Progenitor cell of endocrine pancreas (in vitro differentiated cells): ENCODE measurements around the gene KCNAB2. TPM values are rescaled to one million over a fixed set of nuclear protein-coding genes. Genes with fewer than 3 reads are reported as not detected.

Experiments
- DNase-seq: peaks from one replicate; pipeline ENCODE4 v3.0.0; 2021; ENCODE audit warnings: low spot score; ENCODE audit not compliant: unreplicated experiment
- H3K27ac Mint-ChIP-seq: 2 replicates; pipeline ENCODE4 v1.8.0; 2021; ENCODE audit warnings: mild to moderate bottlenecking, moderate library complexity, mixed read lengths
- H3K27me3 Mint-ChIP-seq: 2 replicates; pipeline ENCODE4 v1.8.0; 2021; ENCODE audit warnings: mixed read lengths
- H3K36me3 Mint-ChIP-seq: 2 replicates; pipeline ENCODE4 v1.8.0; 2022; ENCODE audit warnings: mixed read lengths; ENCODE audit not compliant: insufficient read depth
- H3K4me1 Mint-ChIP-seq: 2 replicates; pipeline ENCODE4 v1.8.0; 2021; ENCODE audit warnings: low read depth, mixed read lengths
- H3K4me3 Mint-ChIP-seq: 2 replicates; pipeline ENCODE4 v1.8.0; 2021; ENCODE audit warnings: low read depth, mild to moderate bottlenecking, moderate library complexity, mixed read lengths
- H3K9me3 Mint-ChIP-seq: 2 replicates; pipeline ENCODE4 v1.8.0; 2021; ENCODE audit warnings: low read depth, mixed read lengths
- CTCF ChIP-seq: fragments of 200-600 bp; sonication (generic); IDR thresholded peaks from one replicate; pipeline ENCODE4 v1.5.0; 2021; ENCODE audit warnings: antibody characterized with exemption, mild to moderate bottlenecking; ENCODE audit not compliant: unreplicated experiment
- total RNA-seq: library from RNA; stranded (reverse); gene quantifications from 2 replicates; pipeline ENCODE4 v1.2.1, GENCODE V29; 2021

KCNAB2 gene
- total RNA-seq, 1 donor from 2014 or later: 6.9 TPM

GRCh38 chr1:6126028-6126427, 80.3 kb downstream of the KCNAB2 start:
- Mint-ChIP-seq H3K9me3 (no peaks in the 10 kb centered on the region), H3K27me3 (peaks cover 13% of the 10 kb centered on the region), H3K4me1 (no peaks in the 10 kb centered on the region), H3K27ac (no peak overlapping the region), H3K4me3 (no peak overlapping the region), H3K36me3 (no peaks in the 10 kb centered on the region)
- DNase-seq: no peak
- TF ChIP-seq CTCF: no peak

DNA sequence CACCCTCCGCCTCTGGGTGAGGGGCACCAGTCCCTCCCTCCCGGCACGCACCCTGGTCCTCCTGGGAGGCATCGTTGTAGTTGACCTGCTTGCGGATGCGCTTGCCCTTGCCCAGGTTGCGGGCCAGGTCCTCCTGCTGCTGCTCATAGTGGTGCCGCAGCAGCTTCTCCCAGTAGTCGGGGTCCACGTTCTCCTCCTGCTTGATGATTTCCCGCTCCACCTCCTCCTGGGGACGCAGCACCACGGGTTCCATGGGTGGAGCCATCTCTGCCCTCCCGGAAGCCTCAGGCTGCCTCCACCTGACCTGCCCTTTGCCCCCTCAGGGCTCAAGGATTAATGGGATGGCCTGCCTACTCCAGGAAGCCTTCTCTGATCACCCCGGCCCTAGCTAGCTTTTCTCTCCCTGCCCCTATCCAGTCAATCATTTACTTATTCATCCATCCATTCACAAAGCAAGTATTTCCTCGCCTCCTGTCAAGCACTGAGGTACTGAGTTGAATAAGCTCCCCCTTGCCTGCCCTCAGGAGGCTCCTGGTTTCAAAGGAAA, 80.9 kb downstream of the KCNAB2 start:
- H3K27me3 Mint-ChIP-seq: peaks cover 13% of the 10 kb centered on the region
- H3K4me3 Mint-ChIP-seq: no peak overlapping the region
- no peak overlapping the region for H3K27ac Mint-ChIP-seq
- no peaks in the 10 kb centered on the region for H3K4me1 Mint-ChIP-seq
- no peak for TF ChIP-seq CTCF
- H3K36me3 Mint-ChIP-seq: no peaks in the 10 kb centered on the region
- no peaks in the 10 kb centered on the region for H3K9me3 Mint-ChIP-seq
- no peak for DNase-seq

DNA sequence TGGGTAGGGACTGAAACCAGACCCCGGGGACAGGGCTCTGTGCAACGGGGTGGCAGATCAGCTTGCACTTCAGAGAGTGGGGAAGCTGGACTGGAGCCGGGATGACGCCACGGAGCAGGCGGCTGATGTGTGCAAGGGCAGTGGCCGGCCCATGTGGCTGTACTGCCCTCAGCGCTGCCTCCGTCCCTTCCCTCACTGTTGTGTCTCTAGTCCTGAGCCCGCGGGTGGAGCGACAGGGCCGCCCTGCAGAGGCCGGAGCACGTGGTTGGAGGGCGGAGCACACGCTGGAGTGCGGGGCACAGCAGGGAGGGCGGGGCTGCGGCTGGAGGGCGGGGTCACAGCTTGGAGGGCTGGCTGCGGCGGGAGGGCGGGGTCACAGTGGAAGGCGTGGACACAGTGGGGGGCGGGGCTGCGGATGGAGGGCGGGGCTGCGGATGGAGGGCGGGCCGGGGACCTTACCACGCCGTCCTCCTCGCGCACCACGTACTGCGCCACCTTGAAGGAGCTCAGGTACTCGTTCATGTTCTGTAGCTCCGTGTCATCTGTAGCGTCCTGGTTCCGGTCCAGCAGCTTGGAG, 82.0 kb downstream of the KCNAB2 start:
- peaks cover 22% of the 10 kb centered on the region for H3K27me3 Mint-ChIP-seq
- peaks cover 2% of the 10 kb centered on the region for H3K36me3 Mint-ChIP-seq
- peaks cover 9% of the 10 kb centered on the region for H3K9me3 Mint-ChIP-seq
- H3K27ac Mint-ChIP-seq: no peak overlapping the region
- DNase-seq: peak; percentile 29
- H3K4me1 Mint-ChIP-seq: no peaks in the 10 kb centered on the region
- no peak for TF ChIP-seq CTCF
- H3K4me3 Mint-ChIP-seq: no peak overlapping the region

DNA sequence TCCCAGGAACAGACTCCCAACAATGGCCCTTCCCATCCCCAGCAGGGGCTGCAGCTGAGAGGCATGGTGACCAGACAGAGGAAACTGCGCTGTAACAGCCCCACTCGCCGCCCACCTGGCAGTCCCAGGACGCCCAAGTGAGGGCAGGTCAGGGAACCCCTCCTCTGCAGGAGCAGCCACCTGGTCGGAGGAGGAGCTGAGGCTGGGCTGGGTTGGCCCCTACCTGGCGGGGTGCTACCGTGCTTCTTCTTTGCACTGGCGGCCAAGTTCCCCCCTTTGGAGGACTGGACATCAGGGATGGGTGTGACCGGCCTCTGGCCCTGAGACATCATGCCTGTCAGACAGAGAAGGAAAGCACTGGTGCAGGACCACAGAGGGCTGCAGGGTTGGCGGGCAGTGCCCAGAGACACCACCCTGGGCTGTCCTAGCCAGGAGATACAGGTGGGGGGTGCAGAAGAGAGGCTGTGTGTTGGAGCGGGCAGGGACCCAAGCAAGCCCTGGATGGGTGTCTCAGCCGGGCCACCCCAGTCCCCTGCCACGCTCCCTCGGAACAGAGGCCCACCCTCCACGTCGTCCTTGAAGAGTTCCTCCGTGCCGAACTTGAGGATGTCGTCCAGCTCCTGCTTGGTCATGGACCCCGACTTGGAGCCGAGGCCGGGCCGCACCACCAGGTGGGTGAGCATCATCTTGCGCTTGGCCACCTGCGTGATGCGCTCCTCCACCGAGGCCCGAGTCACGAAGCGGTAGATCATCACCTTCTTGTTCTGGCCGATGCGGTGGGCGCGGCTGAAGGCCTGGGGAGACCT, 82.8 kb downstream of the KCNAB2 start:
- H3K27me3 Mint-ChIP-seq: peaks cover 24% of the 10 kb centered on the region
- H3K27ac Mint-ChIP-seq: no peak overlapping the region
- TF ChIP-seq CTCF: no peak
- H3K9me3 Mint-ChIP-seq: peaks cover 11% of the 10 kb centered on the region
- no peak overlapping the region for H3K4me3 Mint-ChIP-seq
- DNase-seq: no peak
- no peaks in the 10 kb centered on the region for H3K4me1 Mint-ChIP-seq
- peaks cover 2% of the 10 kb centered on the region for H3K36me3 Mint-ChIP-seq

DNA sequence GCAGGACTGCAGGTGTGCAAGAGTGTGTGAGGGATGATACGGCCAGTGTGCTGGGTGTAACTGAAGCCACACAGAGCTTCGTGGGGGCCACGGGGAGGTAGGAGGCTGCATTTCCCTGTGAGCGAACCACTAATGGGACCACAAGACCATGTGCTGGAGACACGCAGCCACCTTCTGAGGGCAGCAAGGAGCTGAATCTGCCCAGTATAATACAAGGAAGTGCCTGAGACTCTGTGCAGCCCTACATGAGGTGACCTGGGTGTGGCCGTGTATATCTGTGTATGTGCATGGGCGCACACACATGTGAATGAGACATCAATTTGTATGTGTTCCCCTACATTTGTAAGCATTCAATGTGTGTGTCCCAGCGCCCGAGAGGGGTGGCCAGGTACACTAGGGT, 83.6 kb downstream of the KCNAB2 start:
- Mint-ChIP-seq H3K9me3 (peaks cover 11% of the 10 kb centered on the region), H3K4me3 (no peak overlapping the region), H3K4me1 (no peaks in the 10 kb centered on the region), H3K36me3 (peaks cover 2% of the 10 kb centered on the region), H3K27me3 (peaks cover 24% of the 10 kb centered on the region), H3K27ac (no peak overlapping the region)
- no peak for DNase-seq
- TF ChIP-seq CTCF: no peak
